Endodermal cell (in vitro differentiated cells): Measurements from ENCODE around the gene PSMA7. TPM values are rescaled to one million over a fixed set of nuclear protein-coding genes. Genes with fewer than 3 reads are reported as not detected.

ENCODE experiments used
- DNase-seq: peaks from one replicate; pipeline ENCODE4 v3.0.0-alpha.2; 2017
- H3K27ac ChIP-seq: 2 replicates; pipeline ENCODE4 v1.5.1; 2013; ENCODE audit warnings: mild to moderate bottlenecking, low read depth, low read length, moderate library complexity
- H3K27me3 ChIP-seq: 2 replicates; pipeline ENCODE4 v1.6.1; 2013; ENCODE audit warnings: mild to moderate bottlenecking, low read length, moderate library complexity; ENCODE audit not compliant: insufficient read depth, control insufficient read depth, poor library complexity, severe bottlenecking
- H3K36me3 ChIP-seq: 2 replicates; pipeline ENCODE4 v1.7.0; 2013; ENCODE audit warnings: mild to moderate bottlenecking, low read length, moderate library complexity; ENCODE audit not compliant: control insufficient read depth, insufficient read depth
- H3K4me1 ChIP-seq: one replicate; pipeline ENCODE4 v1.7.0; 2013; ENCODE audit warnings: low read length; ENCODE audit not compliant: control insufficient read depth, insufficient read depth
- H3K4me3 ChIP-seq: 2 replicates; pipeline ENCODE4 v1.5.1; 2013; ENCODE audit warnings: mild to moderate bottlenecking, low read length, moderate library complexity
- H3K9ac ChIP-seq: 2 replicates; pipeline ENCODE4 v1.6.1; 2013; ENCODE audit warnings: mild to moderate bottlenecking, low read length, moderate library complexity; ENCODE audit not compliant: poor library complexity, severe bottlenecking; ENCODE audit errors: extremely low read depth
- H3K9me3 ChIP-seq: 2 replicates; pipeline ENCODE4 v1.6.1; 2013; ENCODE audit warnings: mild to moderate bottlenecking, low read length, moderate library complexity; ENCODE audit not compliant: control insufficient read depth
- H3K27ac Mint-ChIP-seq: 2 replicates; pipeline ENCODE4 v1.8.0; 2020; ENCODE audit warnings: mixed read lengths
- H3K27me3 Mint-ChIP-seq: 2 replicates; pipeline ENCODE4 v1.8.0; 2021; ENCODE audit warnings: mild to moderate bottlenecking, mixed read lengths; ENCODE audit not compliant: insufficient read depth
- H3K36me3 Mint-ChIP-seq: 2 replicates; pipeline ENCODE4 v1.8.0; 2020; ENCODE audit warnings: low read depth, mixed read lengths
- H3K4me1 Mint-ChIP-seq: 2 replicates; pipeline ENCODE4 v1.8.0; 2020; ENCODE audit warnings: mixed read lengths
- H3K4me3 Mint-ChIP-seq: 2 replicates; pipeline ENCODE4 v1.8.0; 2020; ENCODE audit warnings: mild to moderate bottlenecking, moderate library complexity, mixed read lengths
- H3K9me3 Mint-ChIP-seq: 2 replicates; pipeline ENCODE4 v1.8.0; 2020; ENCODE audit warnings: mild to moderate bottlenecking, mixed read lengths
- CTCF ChIP-seq: fragments of 200-600 bp; sonication (generic); conservative IDR thresholded peaks from 2 replicates; pipeline ENCODE4 v1.5.0; 2021; ENCODE audit warnings: antibody characterized with exemption, mild to moderate bottlenecking
- WGBS, 2 experiments: methylation state at CpG; one replicate each; pipeline versions ENCODE4 v1.1.5 to v1.1.7; 2013; ENCODE audit warnings: missing lambda C conversion rate in 2 of 2, mixed read lengths in 1 of 2; ENCODE audit not compliant: insufficient coverage in 1 of 2, insufficient read length in 1 of 2; 5-methylcytosine and 5-hydroxymethylcytosine counted together
- total RNA-seq, 2 donors: library from RNA; stranded (reverse); fragmentation: NEBNext Ultra II Directional in 1 of 2; extraction: Animal tissue kit (Norgen Biotek cat#: 25700) in 1 of 2; gene quantifications; 2 replicates in 1 of 2; 3 replicates in 1 of 2; pipeline ENCODE4 v1.2.1, GENCODE V29; 2021

Gene PSMA7
- total RNA-seq, 2 donors from 2014 or later = 279 to 280 TPM

GRCh38 chr20:62114894-62115293 is 28.3 kb downstream of the PSMA7 start:
- peak; percentile 68 for DNase-seq
- no peak overlapping the region for H3K27ac ChIP-seq
- H3K27me3 ChIP-seq = no peaks in the 10 kb centered on the region
- no peak overlapping the region for H3K4me3 ChIP-seq
- peaks cover 7% of the 10 kb centered on the region for H3K9me3 ChIP-seq
- peaks cover 21% of the 10 kb centered on the region for H3K9me3 Mint-ChIP-seq
- no peak overlapping the region for H3K27ac Mint-ChIP-seq
- H3K36me3 Mint-ChIP-seq = peaks cover 1% of the 10 kb centered on the region
- peaks cover 5% of the 10 kb centered on the region for H3K4me1 Mint-ChIP-seq
- no peak overlapping the region for H3K9ac ChIP-seq
- H3K27me3 Mint-ChIP-seq = peaks cover 22% of the 10 kb centered on the region
- H3K36me3 ChIP-seq = no peaks in the 10 kb centered on the region
- no peak for TF ChIP-seq CTCF
- WGBS, 2 experiments = 51 to 56% methylated on average over 7 to 8 of the region's 8 CpGs
- peak overlapping the region; percentile 28 for H3K4me3 Mint-ChIP-seq
- no peaks in the 10 kb centered on the region for H3K4me1 ChIP-seq

GRCh38 chr20:62112368-62112767 is 30.8 kb downstream of the PSMA7 start:
- Histone ChIP-seq H3K9ac (no peak overlapping the region), H3K27me3 (no peaks in the 10 kb centered on the region), H3K36me3 (no peaks in the 10 kb centered on the region), H3K9me3 (peaks cover 18% of the 10 kb centered on the region), H3K27ac (no peak overlapping the region), H3K4me3 (no peak overlapping the region), H3K4me1 (no peaks in the 10 kb centered on the region)
- no peak for DNase-seq
- Mint-ChIP-seq H3K27me3 (peaks cover 25% of the 10 kb centered on the region), H3K27ac (no peak overlapping the region), H3K36me3 (peaks cover 1% of the 10 kb centered on the region), H3K4me1 (peaks cover 3% of the 10 kb centered on the region), H3K9me3 (peaks cover 45% of the 10 kb centered on the region), H3K4me3 (no peak overlapping the region)
- TF ChIP-seq CTCF = no peak
- WGBS, 2 experiments = 88 to 91% methylated on average over 4 to 6 of the region's 6 CpGs

GRCh38 chr20:62111148-62111547 is 32.0 kb downstream of the PSMA7 start:
- H3K27me3 ChIP-seq = no peaks in the 10 kb centered on the region
- Mint-ChIP-seq H3K4me1 (no peaks in the 10 kb centered on the region), H3K27ac (no peak overlapping the region), H3K9me3 (peaks cover 50% of the 10 kb centered on the region), H3K27me3 (peaks cover 25% of the 10 kb centered on the region), H3K4me3 (no peak overlapping the region), H3K36me3 (peaks cover 1% of the 10 kb centered on the region)
- no peaks in the 10 kb centered on the region for H3K36me3 ChIP-seq
- no peak for DNase-seq
- WGBS, 2 experiments = 88 to 96% methylated on average over 6 of the region's 6 CpGs
- no peak overlapping the region for H3K27ac ChIP-seq
- no peak overlapping the region for H3K4me3 ChIP-seq
- no peaks in the 10 kb centered on the region for H3K4me1 ChIP-seq
- H3K9me3 ChIP-seq = peaks cover 18% of the 10 kb centered on the region
- no peak for TF ChIP-seq CTCF
- no peak overlapping the region for H3K9ac ChIP-seq
